HCT116 (cell line): ENCODE data around the gene TSHZ1. TPM values are rescaled to one million over a fixed set of nuclear protein-coding genes. Genes with fewer than 3 reads are reported as not detected.

Experiments used
- ATAC-seq: fragments of 200-7000 bp; cut with Tn5 transposase; 2 replicates; pipeline ENCODE4 v1.9.1; 2020; ENCODE audit warnings: mild to moderate bottlenecking, moderate library complexity
- BruUV-seq: library from RNA; stranded (reverse); fragments of 400-500 nt; replicated peaks from 2 replicates; lab custom pipeline; 2021; lab: Mats Ljungman, UMichigan
- CTCF ChIA-PET: fragments of 300-600 bp; sonication (Branson Sonifier 250); formaldehyde crosslinking; loops from one replicate; lab custom pipeline; 2021; ENCODE audit warnings: antibody characterized with exemption; lab: Charles Lee
- POLR2A ChIA-PET: fragments of 300-600, 350-600 bp; sonication (Branson Sonifier 250); formaldehyde crosslinking; loops from one replicate; lab custom pipeline; 2021; ENCODE audit warnings: antibody characterized with exemption; lab: Charles Lee
- RAD21 ChIA-PET, 2 experiments: fragments of 300-600 bp; sonication (Branson Sonifier 250); formaldehyde crosslinking; loops; one replicate each; lab custom pipeline; 2023; ENCODE audit warnings: low total read pairs in 2 of 2; ENCODE audit not compliant: uncharacterized antibody in 2 of 2, unreplicated experiment in 2 of 2, low non-redundant PET in 1 of 2; lab: Charles Lee
- DNase-seq: peaks from one replicate; pipeline ENCODE4 v3.0.0-alpha.2; 2010; ENCODE audit warnings: low read depth, low spot score
- H2AFZ ChIP-seq: fragments of 200-600 bp; shearing (Covaris generic), sonication (generic); 2 replicates; pipeline ENCODE4 v1.6.1; 2017; ENCODE audit warnings: low read depth, mixed run types, mixed read lengths, antibody characterized with exemption, low read length; ENCODE audit not compliant: poor library complexity, severe bottlenecking
- H3K27ac ChIP-seq: 2 replicates; pipeline ENCODE4 v1.5.1; 2012; ENCODE audit warnings: low read depth, low read length
- H3K27me3 ChIP-seq: fragments of 200-600 bp; sonication (generic); 2 replicates; pipeline ENCODE4 v1.6.1; 2016; ENCODE audit warnings: mixed run types, low read length, mixed read lengths; ENCODE audit not compliant: insufficient read depth
- H3K36me3 ChIP-seq, 2 experiments: fragments of 200-500 bp in 1 of 2; fragments of 200-600 bp in 1 of 2; sonication (Bioruptor generic) in 1 of 2; sonication (generic) in 1 of 2; 2 replicates each; pipeline versions ENCODE4 v1.5.1 to v1.6.1; 2014 to 2016; ENCODE audit warnings: low read length in 2 of 2, inconsistent platforms in 1 of 2, mixed read lengths in 1 of 2, mixed run types in 1 of 2; ENCODE audit not compliant: insufficient read depth in 2 of 2, control insufficient read depth in 1 of 2
- H3K4me1 ChIP-seq, 2 experiments: fragments of 200-600 bp in 1 of 2; sonication (generic) in 1 of 2; 2 replicates each; pipeline versions ENCODE4 v1.5.1 to v1.6.1; 2012 to 2017; ENCODE audit warnings: low read length in 2 of 2, inconsistent platforms in 1 of 2, mild to moderate bottlenecking in 1 of 2, mixed read lengths in 1 of 2, mixed run types in 1 of 2, moderate library complexity in 1 of 2; ENCODE audit not compliant: insufficient read depth in 2 of 2, control insufficient read depth in 1 of 2
- H3K4me2 ChIP-seq: fragments of 200-600 bp; sonication (generic); 2 replicates; pipeline ENCODE4 v1.6.1; 2017; ENCODE audit warnings: mixed run types, low read length, mixed read lengths
- H3K4me3 ChIP-seq, 2 experiments: fragments of 200-600 bp in 1 of 2; sonication (generic) in 1 of 2; replicated peaks in 1 of 2; 2 replicates each; pipeline ENCODE4 v1.5.1; 2011 to 2016; ENCODE audit warnings: low read length in 2 of 2, control low read depth in 1 of 2, low read depth in 1 of 2, mild to moderate bottlenecking in 1 of 2, mixed read lengths in 1 of 2, mixed run types in 1 of 2
- H3K79me2 ChIP-seq: fragments of 200-600 bp; sonication (generic); 2 replicates; pipeline ENCODE4 v1.6.1; 2017; ENCODE audit warnings: mild to moderate bottlenecking, mixed run types, low read length, moderate library complexity, mixed read lengths; ENCODE audit not compliant: insufficient read depth
- H3K9ac ChIP-seq: fragments of 200-600 bp; sonication (generic); 2 replicates; pipeline ENCODE4 v1.6.1; 2016; ENCODE audit warnings: low read length, mixed read lengths
- H3K9me2 ChIP-seq: fragments of 200-600 bp; sonication (generic), shearing (Covaris generic); 2 replicates; pipeline ENCODE4 v1.6.1; 2017; ENCODE audit warnings: mixed run types, mild to moderate bottlenecking, moderate library complexity; ENCODE audit not compliant: insufficient read depth
- H3K9me3 ChIP-seq, 2 experiments: fragments of 200-500 bp in 1 of 2; fragments of 200-600 bp in 1 of 2; sonication (Bioruptor generic) in 1 of 2; sonication (generic) in 1 of 2; 2 replicates each; pipeline ENCODE4 v1.6.1; 2014 to 2017; ENCODE audit warnings: low read length in 2 of 2, mixed read lengths in 2 of 2, inconsistent platforms in 1 of 2, low read depth in 1 of 2, mild to moderate bottlenecking in 1 of 2, mixed run types in 1 of 2, moderate library complexity in 1 of 2; ENCODE audit not compliant: control insufficient read depth in 1 of 2, insufficient read depth in 1 of 2
- H4K20me1 ChIP-seq: fragments of 200-600 bp; sonication (generic), shearing (Covaris generic); 2 replicates; pipeline ENCODE4 v1.6.1; 2017; ENCODE audit warnings: mixed run types, mild to moderate bottlenecking, moderate library complexity; ENCODE audit not compliant: insufficient read depth
- CBX3 ChIP-seq: IDR thresholded peaks from 2 replicates; pipeline ENCODE4 v1.6.1; 2012; ENCODE audit warnings: low read depth
- CEBPB ChIP-seq: IDR thresholded peaks from 2 replicates; pipeline ENCODE4 v1.6.1; 2012; ENCODE audit warnings: low read depth
- EGR1 ChIP-seq: IDR thresholded peaks from 2 replicates; pipeline ENCODE4 v1.6.1; 2012; ENCODE audit warnings: low read depth
- ELF1 ChIP-seq: IDR thresholded peaks from 2 replicates; pipeline ENCODE4 v1.6.1; 2012; ENCODE audit warnings: low read depth, borderline replicate concordance
- EZH2phosphoT487 ChIP-seq: fragments of 200-600 bp; IDR thresholded peaks from 2 replicates; pipeline ENCODE4 v1.6.1; 2018; ENCODE audit warnings: antibody characterized with exemption, borderline replicate concordance
- FOSL1 ChIP-seq: IDR thresholded peaks from 2 replicates; pipeline ENCODE4 v1.6.1; 2012; ENCODE audit warnings: low read depth
- JUND ChIP-seq: IDR thresholded peaks from 2 replicates; pipeline ENCODE4 v1.6.1; 2012
- MAX ChIP-seq: IDR thresholded peaks from 2 replicates; pipeline ENCODE4 v1.6.1; 2012
- POLR2A ChIP-seq: IDR thresholded peaks from 2 replicates; pipeline ENCODE4 v1.7.0; 2011; ENCODE audit warnings: borderline replicate concordance; ENCODE audit not compliant: insufficient read depth, insufficient read length; ENCODE audit errors: extremely low read depth
- POLR2AphosphoS5 ChIP-seq: IDR thresholded peaks from 2 replicates; pipeline ENCODE4 v1.6.1; 2011; ENCODE audit warnings: mild to moderate bottlenecking, low read depth, low read length, moderate library complexity
- SIN3A ChIP-seq: IDR thresholded peaks from 2 replicates; pipeline ENCODE4 v1.6.1; 2012; ENCODE audit warnings: low read depth
- SP1 ChIP-seq: IDR thresholded peaks from 2 replicates; pipeline ENCODE4 v1.6.1; 2012; ENCODE audit warnings: low read depth
- TCF7L2 ChIP-seq: IDR thresholded peaks from 2 replicates; pipeline ENCODE4 v1.7.0; 2011; ENCODE audit warnings: borderline replicate concordance, inconsistent platforms; ENCODE audit not compliant: insufficient read depth, insufficient read length; ENCODE audit errors: extremely low read depth
- YY1 ChIP-seq: IDR thresholded peaks from 2 replicates; pipeline ENCODE4 v1.6.1; 2011; ENCODE audit warnings: low read length, low read depth, moderate library complexity, mild to moderate bottlenecking; ENCODE audit not compliant: insufficient replicate concordance; ENCODE audit errors: extremely low read depth
- intact Hi-C: fragments of 100-400 bp; cut with micrococcal nuclease; formaldehyde crosslinking; loops from 2 replicates; pipeline ENCODE4 v1.10.0; 2022
- total RNA-seq: library from RNA; stranded (reverse); gene quantifications from one replicate; pipeline ENCODE4 v1.2.1, GENCODE V29; 2021; ENCODE audit not compliant: unreplicated experiment

Gene TSHZ1
- total RNA-seq, 1 experiment from 2014 or later: 5.7 TPM

DNA sequence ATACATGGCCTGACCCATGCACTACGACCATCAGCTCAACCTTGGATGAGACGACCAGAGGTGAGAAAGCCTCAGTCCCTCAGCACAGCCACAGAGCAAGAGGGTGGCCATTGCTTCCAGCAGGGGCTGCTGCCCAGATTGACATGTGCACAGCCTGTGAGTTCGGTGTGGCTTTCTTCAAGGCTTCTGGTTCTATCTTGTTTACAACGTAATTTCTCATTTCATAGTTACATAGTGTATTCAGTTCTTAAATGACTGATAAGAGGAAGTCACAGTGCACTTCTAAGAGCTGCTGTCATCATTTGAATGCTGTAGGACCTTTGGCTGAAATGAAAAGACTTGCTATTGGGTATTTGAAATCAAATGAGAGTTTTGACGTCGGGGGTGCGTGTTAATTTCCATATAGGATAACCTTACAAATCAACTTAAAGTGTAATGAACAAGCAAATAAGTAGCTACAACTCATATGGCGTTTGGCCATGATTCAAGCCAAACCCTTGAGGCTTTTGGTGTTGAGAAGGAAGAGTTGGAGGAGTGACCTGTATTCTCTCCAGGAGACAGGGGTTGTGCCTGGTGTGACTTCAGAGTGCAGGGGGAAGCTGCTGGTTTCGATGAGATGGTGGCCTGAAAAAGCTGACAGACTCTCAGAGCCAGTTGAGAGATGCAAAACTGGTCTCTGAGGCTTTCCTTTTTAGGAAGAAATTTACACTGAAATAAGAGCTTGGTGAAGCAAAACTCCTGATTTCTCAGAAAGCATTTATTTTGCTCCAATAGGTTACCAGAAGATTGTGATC, 51.0 kb downstream of the TSHZ1 start:
- ChIA-PET POLR2A (no interaction called here), RAD21 (no interaction called here), CTCF (no interaction called here)
- no peak for TF ChIP-seq ELF1
- TF ChIP-seq SP1: no peak
- no peak for TF ChIP-seq POLR2AphosphoS5
- TF ChIP-seq POLR2A: no peak
- Histone ChIP-seq H3K9me3 (no peaks in the 10 kb centered on the region), H3K4me3 (no peak overlapping the region), H3K4me1 (no peaks in the 10 kb centered on the region), H3K4me2 (no peak overlapping the region), H3K27me3 (no peaks in the 10 kb centered on the region), H2AFZ (no peak overlapping the region), H3K36me3 (no peaks in the 10 kb centered on the region), H4K20me1 (no peaks in the 10 kb centered on the region), H3K27ac (no peak overlapping the region), H3K9me2 (no peaks in the 10 kb centered on the region), H3K79me2 (no peaks in the 10 kb centered on the region), H3K9ac (no peak overlapping the region)
- no TSS peak for BruUV-seq
- ATAC-seq (no peak), DNase-seq (no peak)
- intact Hi-C loops: no loop called here

DNA sequence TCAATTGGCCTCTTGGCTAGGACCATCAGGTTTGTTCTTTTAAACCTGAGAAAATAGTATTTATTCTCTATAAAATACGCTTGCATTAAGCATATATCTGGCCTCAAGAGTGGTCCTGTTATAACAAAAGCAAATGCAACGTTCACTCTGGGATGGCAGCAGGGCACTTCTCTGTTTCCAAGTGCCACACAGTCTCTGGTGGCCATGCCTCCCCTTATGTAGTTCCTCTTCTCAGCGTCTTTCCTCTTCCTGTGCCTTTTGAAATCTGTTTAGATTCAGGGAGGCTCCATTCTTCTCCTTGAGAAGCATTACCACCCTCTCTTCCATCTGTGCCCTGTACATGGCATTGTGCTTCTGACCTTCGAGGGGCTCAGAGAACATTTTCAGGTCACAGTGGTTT, 51.9 kb downstream of the TSHZ1 start:
- Histone ChIP-seq H3K9ac (no peak overlapping the region), H3K79me2 (no peaks in the 10 kb centered on the region), H3K4me3 (no peak overlapping the region), H3K27ac (no peak overlapping the region), H3K27me3 (no peaks in the 10 kb centered on the region), H4K20me1 (no peaks in the 10 kb centered on the region), H3K36me3 (no peaks in the 10 kb centered on the region), H3K4me2 (no peak overlapping the region), H2AFZ (no peak overlapping the region), H3K9me3 (no peaks in the 10 kb centered on the region), H3K9me2 (no peaks in the 10 kb centered on the region), H3K4me1 (no peaks in the 10 kb centered on the region)
- CTCF ChIA-PET: no interaction called here
- intact Hi-C loops: no loop called here
- ATAC-seq: no peak
- POLR2A ChIA-PET: no interaction called here
- TF ChIP-seq CEBPB: no peak
- no peak for TF ChIP-seq TCF7L2
- TF ChIP-seq MAX: no peak
- TF ChIP-seq POLR2AphosphoS5: no peak
- no peak for TF ChIP-seq EGR1
- TF ChIP-seq CBX3: no peak
- no peak for TF ChIP-seq EZH2phosphoT487
- no peak for TF ChIP-seq JUND
- no peak for TF ChIP-seq YY1
- no peak for TF ChIP-seq FOSL1
- no peak for TF ChIP-seq SIN3A
- BruUV-seq: no TSS peak
- RAD21 ChIA-PET: no interaction called here
- DNase-seq: no peak
